IMR-90 (cell line): ENCODE results near the gene ME2.
"Not testable (repeated sequence)": the region's sequence is repeated elsewhere in the genome, so short reads cannot be mapped to it uniquely, and the experiment has no call there.

Source experiments
- BHLHE40 ChIP-seq: fragments of 150-350 bp; IDR thresholded peaks from 2 replicates; pipeline ENCODE4 v1.6.1; 2016; ENCODE audit warnings: mild to moderate bottlenecking, low read depth, low read length
- CEBPB ChIP-seq: IDR thresholded peaks from 2 replicates; pipeline ENCODE4 v1.6.1; 2012; ENCODE audit warnings: low read depth, low read length, improper control_type of control experiment
- MAZ ChIP-seq: IDR thresholded peaks from 2 replicates; pipeline ENCODE4 v1.6.1; 2012; ENCODE audit warnings: low read depth, mild to moderate bottlenecking, low read length, improper control_type of control experiment, moderate library complexity, borderline replicate concordance
- MXI1 ChIP-seq: IDR thresholded peaks from 2 replicates; pipeline ENCODE4 v1.6.1; 2012; ENCODE audit warnings: low read depth, mild to moderate bottlenecking, low read length, moderate library complexity, borderline replicate concordance
- POLR2A ChIP-seq: IDR thresholded peaks from 2 replicates; pipeline ENCODE4 v1.6.1; 2012; ENCODE audit warnings: mild to moderate bottlenecking, low read depth, low read length
- RFX5 ChIP-seq: IDR thresholded peaks from 2 replicates; pipeline ENCODE4 v1.8.0; 2012; ENCODE audit warnings: low read depth, mild to moderate bottlenecking, low read length, moderate library complexity
- SMC3 ChIP-seq: fragments of 150-350 bp; IDR thresholded peaks from 2 replicates; pipeline ENCODE4 v1.6.1; 2016; ENCODE audit warnings: low read depth, mild to moderate bottlenecking, antibody characterized with exemption, low read length, moderate library complexity
- TF ChIP-seq, protein P1 (sequence below): conservative IDR thresholded peaks from 2 replicates; pipeline ENCODE4 v1.5.1; 2012; ENCODE audit warnings: mild to moderate bottlenecking, low read depth, low read length, improper control_type of control experiment
- TF ChIP-seq, protein P2 (sequence below): fragments of 150-350 bp; IDR thresholded peaks from 2 replicates; pipeline ENCODE4 v1.6.1; 2017; ENCODE audit warnings: mild to moderate bottlenecking, antibody characterized with exemption, low read length, low read depth

DNA sequence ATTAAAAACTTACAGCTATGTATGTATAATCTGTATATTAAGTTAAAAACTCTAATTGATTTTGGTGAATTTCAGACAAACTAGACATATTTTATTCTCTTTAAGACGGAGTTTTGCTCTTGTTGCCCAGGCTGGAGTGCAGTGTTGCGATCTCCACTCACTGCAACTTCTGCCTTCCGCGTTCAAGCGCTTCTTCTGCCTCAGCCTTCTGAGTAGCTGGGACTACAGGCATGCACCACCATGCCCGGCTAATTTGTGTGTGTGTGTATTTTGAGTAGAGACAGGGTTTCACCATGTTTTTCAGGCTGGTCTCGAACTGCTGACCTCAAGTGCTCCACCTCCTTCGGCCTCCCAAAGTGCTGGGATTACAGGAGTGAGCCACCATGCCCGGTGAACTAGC, 2.0 kb downstream of the ME2 start:
- TF ChIP-seq, protein P1, sequence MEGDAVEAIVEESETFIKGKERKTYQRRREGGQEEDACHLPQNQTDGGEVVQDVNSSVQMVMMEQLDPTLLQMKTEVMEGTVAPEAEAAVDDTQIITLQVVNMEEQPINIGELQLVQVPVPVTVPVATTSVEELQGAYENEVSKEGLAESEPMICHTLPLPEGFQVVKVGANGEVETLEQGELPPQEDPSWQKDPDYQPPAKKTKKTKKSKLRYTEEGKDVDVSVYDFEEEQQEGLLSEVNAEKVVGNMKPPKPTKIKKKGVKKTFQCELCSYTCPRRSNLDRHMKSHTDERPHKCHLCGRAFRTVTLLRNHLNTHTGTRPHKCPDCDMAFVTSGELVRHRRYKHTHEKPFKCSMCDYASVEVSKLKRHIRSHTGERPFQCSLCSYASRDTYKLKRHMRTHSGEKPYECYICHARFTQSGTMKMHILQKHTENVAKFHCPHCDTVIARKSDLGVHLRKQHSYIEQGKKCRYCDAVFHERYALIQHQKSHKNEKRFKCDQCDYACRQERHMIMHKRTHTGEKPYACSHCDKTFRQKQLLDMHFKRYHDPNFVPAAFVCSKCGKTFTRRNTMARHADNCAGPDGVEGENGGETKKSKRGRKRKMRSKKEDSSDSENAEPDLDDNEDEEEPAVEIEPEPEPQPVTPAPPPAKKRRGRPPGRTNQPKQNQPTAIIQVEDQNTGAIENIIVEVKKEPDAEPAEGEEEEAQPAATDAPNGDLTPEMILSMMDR = not testable (repeated sequence)
- TF ChIP-seq SMC3, CEBPB, MXI1, POLR2A, RFX5, BHLHE40, MAZ: not testable (repeated sequence)
- TF ChIP-seq, protein P2, sequence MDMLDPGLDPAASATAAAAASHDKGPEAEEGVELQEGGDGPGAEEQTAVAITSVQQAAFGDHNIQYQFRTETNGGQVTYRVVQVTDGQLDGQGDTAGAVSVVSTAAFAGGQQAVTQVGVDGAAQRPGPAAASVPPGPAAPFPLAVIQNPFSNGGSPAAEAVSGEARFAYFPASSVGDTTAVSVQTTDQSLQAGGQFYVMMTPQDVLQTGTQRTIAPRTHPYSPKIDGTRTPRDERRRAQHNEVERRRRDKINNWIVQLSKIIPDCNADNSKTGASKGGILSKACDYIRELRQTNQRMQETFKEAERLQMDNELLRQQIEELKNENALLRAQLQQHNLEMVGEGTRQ = not testable (repeated sequence)
